Stimulated activated CD8-positive, alpha-beta memory T cell treated with anti-CD3 and anti-CD28 coated beads, Interleukin-15, amount 100 ng/mL, for 48 hours (primary cell): ENCODE measurements around the gene SH2D2A.
A peak's percentile ranks its signal among the peaks of the same experiment; 100 is the strongest.

Experiments used
- DNase-seq, 2 donors: peaks; one replicate each; pipeline ENCODE4 v3.0.0-alpha.2; 2020; ENCODE audit warnings: low read depth in 2 of 2

The SH2D2A gene

DNA sequence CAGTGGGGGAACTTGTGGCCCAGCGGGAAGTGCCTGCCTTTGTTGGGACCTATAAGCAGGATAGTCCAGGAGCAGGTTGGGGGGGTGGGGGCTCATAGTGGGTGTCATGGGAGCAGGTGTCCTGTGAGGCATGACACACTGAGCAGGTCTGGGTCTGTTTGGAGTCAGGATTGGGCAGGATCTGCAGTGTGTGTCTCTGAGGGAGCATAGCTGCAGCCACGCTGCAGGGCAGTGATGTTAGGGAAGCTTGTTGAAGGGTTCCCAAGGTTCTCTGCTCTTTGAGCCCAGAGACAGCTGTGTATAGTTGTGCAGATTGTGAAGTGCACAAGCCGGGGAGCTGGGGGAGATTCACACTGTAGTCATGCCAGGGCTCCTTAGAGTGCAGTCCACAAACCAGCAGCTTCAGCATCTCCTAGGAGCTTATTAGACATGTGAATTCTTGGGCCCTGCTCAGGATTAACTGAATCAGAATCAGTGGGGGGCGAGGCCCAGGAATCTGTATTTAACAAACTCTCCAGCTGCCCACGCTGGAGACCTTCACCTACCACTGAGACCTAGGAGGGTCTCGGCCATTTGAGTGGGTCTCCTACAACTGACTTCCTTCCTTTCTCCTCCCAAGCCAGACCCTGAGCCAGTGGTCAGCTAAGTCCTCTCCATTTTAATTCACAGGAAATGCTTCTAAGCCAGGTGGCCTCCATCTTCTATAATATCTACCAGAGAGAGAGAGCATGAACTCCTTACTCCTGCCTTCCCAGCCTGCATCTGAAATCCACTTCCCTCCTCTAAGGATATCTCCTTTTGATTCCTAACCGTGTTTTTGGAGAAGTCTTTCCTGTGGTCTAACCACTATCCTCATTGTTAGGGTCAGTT is 31.2 kb upstream of the SH2D2A start:
- no peak for DNase-seq

DNA sequence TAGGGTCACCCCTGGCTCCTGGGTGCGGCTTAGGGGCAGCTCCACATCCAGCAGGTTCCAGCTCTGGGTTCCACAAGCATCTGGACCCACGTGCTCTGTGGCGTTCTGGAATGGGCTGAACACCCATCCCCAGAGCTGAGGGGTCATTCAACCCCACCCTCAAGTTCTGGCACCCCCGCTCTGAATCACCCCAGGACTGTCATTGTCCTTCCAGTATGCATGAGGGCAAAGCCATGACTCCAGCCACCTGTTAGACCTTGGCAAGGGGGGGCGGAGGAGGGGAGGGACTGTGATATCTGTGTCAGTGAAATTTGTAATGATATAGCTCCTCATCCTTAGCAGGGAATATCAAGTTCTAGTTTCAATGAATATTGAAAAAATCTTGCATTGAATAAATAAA is 30.0 kb upstream of the SH2D2A start:
- DNase-seq = no peak

DNA sequence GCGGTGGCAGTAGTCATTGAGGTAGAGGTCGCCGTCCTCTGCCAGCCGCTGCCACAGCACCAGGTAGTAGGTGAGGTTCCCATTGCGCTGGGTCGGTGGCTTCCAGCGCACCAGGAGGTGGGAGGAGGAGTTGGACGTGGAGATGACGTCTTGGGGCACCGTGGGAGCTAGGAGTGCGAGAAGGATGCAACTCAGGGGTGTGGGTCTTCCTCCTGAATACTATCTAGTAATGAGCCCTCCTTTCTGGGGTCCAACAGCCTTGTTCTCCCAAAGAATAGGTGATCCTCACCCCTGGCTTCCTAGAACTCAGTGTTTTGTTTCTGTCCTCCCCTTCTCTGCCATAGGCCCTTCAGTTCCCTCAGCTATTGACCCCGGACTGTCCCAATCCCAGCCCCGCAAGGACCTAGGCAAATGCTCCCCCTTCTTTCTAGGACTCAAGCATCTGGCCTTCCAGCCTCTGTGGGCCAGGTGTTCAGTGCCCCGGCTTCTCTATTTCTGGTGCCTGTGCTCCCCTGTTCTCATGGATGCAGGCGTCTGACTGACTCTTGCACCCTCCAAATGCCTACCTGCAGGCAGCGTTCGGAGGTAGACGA is 29.4 kb upstream of the SH2D2A start:
- no peak for DNase-seq

DNA sequence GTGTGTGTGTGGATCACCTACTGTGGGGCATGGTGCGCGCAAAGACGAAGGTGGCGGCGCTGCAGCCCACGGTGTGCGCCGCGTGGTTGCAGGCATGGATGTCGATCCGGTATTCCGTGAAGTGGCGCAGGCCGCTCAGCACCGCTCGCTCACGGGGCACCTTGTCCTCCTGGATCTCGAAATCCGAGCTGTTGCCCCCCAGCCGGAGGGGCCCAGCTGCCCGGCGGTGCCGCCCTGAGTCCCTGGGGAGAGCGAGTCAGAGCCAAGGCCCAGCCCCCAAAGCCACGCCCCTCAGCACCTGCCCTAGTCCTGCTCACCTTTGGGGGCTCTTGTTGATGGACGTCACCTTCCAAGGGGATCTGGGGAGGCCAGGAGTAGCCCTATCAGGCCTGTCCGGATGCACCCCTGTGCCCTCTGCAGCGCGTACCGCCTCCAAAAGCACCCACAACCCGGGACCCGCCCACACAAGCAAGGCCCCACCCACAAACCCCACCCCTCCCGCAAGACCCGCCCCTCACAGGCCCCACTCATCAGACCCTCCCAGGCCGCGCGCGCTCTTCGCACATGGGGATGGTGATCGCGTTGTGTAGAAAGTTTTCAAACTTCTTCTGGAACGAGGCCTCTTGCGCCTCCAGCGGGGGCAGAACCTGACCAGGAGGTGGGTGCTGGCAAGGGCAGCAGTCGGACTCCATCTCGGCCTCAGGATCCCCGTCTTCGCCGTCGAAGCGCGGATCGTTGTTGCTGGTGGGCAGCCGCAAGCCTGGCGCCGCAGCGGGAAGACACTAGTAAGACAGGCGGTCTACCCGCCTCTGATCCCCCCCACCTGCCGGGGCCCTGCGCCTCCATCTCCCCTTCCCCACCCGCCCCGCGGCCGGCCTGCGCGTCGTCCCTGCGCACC is 28.7 kb upstream of the SH2D2A start:
- no peak for DNase-seq

DNA sequence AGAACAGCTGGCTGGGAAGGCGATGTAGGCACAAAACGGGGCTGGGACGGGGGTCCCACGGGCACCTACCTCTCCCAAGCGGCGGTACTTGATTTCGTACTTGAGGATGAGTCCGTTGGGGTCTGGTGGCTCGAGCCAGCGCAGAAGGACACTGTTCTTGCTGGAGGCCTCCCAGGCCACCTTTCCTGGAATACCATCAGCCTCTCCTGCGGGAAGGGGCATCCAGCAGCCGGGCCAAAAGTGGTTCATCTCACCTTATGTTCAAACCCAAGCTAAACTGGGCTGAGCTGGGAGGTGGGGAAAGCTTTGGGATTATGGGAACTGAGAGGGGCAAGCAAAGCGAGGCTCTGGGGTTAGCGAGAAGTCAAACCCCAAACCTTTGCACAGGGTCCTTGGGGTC is 28.0 kb upstream of the SH2D2A start:
- DNase-seq = no peak

DNA sequence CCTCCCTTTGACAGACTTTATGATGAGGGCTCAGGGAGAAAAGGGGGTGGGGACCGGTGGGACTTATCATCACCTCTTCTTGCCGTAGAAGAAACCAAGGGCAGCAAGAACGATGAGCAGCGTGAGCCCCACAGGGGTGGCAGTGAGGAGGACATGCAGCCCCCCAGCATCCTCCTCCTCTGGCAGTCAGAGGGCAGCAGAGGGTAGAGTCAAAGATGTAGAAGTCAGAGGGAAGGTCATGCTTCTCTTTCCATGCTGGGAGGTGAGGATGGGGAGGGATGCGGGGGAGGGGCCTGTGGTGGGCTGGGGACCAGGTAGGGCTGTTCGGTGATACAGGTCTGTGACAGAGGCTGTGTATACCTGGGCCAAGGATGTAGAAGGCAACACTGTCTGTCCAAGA is 27.5 kb upstream of the SH2D2A start:
- no peak for DNase-seq

DNA sequence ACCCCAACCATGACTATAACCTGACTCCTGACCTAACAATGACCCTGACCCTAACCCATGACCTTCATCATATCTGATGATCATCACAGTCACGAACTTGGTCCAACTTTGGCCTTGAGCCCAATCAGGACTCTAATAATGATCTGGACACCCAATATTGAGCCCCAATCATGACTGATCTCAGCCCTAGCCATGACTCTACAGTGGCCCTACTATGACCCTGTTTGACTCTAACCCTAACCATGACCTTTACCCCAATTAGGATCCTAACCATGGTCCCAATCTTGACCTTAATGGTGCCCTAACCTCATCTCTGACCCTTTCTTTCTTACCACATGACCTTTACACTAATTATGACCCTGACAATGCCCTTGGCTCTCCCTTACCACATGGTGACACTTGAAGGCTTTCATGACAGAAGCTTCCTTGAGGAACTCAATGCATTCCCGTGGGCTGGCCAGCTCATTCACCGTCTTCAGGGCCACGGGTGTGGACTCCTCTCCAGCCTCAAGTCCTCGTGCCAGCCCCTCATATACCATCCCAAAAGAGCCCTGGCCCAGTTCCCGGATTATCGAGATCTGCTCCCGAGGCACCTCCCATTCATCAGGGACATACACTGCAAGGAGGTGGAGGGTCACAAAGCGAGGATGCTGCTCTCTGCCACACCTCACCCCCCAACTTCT is 26.1 kb upstream of the SH2D2A start:
- DNase-seq = no peak

DNA sequence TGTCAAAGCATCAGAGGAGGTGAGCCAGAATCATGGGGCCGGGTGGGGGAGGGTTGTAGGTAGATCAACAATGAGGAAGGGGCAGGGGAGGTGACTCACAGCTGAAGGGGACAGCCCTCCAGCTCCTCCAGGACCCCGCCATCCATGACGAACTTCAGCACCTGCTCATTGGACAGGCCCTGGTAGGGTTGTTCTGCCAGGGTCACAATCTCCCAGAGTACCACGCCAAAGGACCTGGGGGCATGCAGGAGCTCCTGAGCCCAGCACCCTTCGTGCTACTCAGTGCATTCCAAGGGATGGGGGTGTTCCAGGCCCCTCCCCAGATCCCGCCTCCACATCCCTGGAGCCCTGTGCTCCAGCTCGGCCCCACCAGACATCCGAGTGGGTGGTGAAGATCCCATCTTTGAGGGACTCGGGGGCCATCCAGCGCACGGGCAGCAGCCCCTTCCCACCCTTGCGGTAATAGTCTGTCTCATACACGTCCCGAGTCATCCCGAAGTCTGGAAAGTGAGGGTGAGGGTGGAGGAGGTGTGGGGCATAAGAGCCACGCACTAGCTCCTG is 24.7 kb upstream of the SH2D2A start:
- no peak for DNase-seq

DNA sequence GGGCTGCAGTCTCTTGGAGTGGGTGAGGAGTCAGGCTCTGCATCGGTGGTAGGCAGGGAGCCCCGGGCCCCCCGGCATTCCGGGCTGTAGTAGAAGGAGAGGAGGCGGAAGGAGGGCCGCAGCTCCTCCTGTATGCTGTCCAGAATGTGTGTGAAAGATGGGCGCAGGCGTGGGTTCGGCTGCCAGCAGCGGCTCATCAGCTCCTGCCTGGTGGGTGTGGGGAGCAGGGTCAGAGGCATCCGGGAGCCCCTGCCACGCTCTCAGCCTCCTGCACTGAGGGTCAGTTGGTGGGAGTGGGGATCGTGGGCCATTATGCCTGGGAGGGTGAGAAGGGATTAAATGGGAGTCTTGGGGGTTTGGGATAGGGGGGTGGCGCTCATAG is 24.2 kb upstream of the SH2D2A start:
- no peak for DNase-seq

DNA sequence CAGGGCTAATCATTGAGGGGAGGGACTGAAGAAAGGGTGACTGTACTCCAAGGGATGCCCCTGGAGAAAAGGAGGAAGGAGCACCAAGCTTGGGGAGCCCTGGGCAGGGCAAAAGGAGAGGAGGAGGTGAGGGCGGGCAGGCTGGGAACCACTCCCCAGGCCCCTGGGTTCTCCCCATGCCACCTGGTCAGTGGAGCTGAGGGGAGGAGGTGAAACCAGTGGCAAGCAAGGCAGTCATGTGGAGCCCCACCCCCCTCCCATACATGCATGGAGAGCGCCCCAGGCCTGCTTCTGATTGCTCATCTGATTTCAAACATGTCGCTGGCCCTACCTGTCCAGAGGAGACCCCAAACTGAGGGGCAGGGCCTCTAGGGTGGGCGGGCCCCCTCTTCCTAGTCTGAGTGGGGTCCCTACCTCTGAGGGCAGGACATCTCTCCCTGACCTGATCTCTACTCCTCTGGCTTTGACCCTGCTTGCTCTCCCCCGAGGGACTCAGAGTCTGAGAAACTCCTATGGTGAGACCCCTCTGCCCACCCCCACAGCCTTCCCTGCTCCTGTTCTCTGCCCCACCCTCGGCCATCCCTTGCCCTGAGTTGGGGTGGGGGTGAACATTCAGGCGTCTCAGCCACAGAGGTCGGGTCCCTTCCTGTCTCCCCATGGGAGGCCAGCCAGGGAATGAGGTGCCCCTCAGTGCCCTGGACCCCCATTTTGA is 23.7 kb upstream of the SH2D2A start:
- no peak for DNase-seq

DNA sequence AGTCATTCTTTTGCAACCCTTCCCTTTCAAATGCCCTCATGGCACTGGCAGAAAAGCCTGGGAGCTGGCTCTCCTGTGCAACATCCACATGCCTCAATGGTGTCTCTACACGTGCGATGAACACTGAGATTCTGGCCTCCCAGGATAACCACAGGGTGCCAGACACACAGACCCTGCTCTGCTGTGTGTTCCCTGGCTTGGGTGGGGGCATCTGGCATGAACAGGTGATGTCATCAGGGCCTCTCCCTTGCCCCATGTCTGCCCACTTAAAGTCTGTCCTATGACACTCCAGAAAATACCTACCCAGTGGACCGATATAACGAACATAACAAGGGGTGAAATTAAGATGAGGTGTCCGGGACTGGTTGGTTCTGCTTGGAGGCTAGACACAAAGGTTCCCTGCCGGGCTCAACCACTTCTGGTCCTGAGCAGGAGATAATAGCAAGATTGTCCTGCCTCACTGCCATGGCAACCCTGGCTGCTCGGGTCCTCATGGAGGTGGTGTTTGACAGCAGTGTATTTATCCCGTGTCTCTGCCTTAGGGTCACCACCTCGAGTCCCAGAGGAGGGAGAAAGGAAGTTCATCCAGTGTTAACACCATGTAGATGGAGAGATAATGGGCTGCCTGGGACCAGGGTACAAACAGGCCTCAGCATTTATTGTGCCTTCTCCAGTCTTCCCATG is 22.9 kb upstream of the SH2D2A start:
- DNase-seq = no peak

DNA sequence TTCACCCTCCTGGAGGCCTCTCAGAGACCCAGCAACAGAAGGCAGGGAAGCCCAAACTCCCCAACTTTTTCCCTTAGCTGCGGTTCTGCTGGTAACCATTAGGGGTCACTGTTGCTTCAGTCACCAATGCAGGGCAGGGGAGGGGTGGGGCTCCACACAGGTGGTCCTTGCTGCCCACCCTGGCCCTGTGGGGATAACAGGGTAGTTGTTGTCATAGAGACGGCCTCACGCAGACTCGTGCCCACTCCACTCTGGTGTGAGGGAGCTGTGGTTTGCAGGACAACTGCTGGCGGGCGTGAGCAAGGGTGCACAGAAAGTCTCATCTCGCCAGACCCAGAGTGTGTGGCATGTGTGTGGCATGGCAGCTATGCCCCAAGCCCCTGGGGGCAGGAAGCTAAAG is 22.3 kb upstream of the SH2D2A start:
- no peak for DNase-seq

DNA sequence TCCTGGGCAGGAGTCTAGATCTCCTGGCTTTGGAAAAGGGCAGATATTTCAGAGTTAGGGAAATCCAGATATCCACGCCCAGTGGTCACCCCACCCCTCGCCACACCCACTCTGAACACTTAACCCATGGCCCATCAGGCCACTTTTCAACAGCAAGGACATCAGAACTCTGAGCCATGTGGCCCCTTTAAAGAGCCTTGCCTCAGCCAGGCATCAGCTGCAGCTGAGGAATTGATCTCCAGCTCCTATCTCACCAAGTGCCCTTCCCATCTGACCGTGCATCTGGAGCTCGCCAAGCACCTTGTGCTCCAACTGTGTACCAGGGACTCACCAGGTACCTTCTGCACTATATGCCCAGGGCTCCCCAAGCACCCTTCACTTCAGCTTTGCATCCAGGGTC is 20.2 kb upstream of the SH2D2A start:
- no peak for DNase-seq

DNA sequence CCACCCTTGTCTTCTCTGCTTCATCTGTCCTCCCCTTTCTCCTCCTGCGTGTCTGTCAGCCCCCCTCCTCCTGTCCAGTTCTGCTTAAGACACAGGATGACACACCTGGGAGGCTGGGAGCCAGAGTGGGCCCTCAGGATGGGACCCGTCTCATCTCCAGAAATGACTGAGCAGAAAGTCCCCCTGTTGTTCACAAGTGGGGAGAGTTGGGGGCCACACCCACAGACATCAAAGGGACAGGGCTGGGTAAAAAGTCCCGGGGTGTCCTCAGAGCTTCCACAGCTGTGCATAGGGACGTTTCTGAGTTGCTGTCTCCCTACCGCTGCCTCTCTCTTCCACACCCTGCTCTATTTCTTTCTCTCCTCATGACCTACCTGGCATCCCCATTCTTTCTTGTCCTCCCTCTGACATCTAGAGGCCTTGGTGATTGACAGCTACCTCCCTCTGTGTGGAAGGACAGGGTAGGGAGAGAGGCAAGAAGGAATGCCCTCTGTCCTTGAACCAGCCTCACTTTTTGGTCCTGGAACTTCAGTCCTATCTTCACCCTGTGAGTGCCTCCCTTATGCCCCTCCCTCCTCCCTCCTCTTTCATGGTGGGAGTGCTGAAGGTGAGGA is 19.5 kb upstream of the SH2D2A start:
- DNase-seq = peak; percentile 62 to 70

DNA sequence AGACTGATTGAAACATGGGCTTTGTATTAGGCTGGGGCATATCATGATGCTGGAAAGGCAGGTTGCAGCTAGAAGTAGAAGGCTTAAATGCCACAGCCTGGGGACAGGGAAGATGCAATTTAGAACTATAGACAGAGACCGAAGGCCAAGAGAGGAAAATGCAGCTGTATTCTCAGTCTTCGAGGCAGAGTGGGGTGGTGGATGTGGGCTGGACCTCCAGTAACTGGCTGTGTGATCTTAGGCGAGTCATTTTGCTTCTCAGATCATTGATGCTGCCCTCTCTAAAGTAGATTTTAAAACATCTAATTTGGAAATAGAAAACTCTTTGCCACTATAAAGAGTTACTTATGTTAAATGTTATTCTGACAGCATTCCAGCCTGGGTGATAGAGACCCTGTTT is 17.7 kb upstream of the SH2D2A start:
- no peak for DNase-seq

DNA sequence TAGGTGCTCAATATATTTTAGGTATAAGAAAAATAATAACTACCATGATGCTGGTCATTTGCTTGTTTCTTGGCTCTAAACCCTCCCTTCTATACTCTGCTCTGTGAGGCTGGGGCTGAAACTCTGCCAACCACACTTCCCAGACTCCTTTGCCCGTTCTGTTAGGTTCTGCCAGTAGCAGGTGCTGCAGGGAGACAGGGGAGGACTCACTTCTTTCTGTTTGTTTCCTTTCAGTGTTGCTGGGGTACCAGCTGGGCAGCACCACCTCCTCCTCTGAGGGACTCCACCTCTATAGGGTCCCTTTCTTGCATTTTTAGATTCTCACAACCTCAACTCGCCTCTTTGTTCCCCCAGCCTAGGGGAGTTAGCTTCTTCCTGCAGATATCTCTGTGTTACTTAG is 17.0 kb upstream of the SH2D2A start:
- DNase-seq = no peak

DNA sequence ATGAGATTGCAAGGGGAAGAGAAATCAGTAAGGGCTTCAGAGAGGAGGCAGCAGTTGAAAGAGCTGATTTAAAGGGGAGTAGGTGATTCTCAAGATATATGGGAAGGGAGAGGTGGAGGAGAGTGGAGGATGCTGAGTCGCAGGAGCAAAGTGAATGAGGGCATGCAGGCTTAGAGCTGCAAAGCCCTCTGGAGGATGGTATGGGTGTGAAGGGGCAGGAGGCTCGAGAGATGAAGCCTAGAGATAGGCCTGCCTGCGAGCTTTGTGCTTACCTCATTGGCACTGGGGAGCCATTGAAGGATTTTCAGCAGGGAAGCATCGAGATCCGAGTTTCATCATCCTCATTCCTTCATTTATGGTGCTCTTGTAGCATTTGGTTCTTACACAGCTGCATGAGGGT is 15.8 kb upstream of the SH2D2A start:
- DNase-seq = no peak

DNA sequence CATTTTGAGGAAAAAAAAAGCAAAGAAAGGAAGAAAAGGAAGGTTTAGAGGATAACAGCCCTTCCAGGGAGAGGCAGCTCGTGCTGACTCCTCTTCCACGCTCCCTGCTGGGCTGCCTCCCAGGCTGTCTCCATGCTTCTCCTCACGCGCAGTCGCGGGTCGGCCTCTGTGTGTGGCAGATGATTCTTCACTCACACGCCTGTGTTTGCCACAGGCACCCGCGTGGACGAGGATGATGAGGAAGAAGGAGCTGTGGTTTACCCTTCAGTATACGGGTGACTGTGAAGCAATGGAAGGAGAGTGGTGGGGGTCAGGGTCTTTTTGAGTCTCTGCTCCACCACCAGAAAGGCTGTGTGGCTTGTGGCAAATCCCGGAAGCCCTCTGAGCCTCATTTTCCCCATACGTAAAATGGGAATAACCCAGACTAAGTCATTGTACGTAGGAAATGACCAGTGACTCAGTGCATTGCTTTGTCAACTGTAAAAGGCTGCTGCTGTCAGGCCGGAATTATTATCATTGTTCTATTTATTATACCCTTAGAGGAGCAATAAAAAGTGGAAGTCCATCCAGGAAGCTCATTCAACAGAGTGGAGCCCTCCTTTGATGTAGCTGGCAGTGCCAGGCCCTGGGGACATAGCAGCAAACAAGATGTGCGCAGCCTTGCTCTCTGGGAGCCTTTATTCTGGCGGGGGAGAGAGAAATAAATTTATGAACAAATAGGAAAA is 11.9 kb upstream of the SH2D2A start:
- no peak for DNase-seq

DNA sequence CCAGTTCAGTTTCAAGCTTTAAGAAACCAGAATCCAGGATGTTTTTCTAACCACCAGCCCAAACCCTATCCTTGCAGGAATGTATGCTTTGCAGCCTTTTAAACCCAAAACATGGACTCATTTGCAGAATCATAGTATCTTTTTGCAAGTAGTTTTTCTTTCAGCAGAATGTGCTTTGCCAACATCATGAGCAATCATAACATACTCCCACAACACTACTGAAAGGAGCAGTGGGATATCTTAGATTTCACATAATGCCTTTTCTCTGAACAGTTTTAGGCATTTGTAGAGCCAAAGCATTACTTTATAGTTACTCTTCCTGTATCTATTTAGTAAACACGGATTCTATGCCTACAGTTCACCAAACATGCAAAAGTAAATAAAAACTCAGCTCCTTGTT is 10.0 kb upstream of the SH2D2A start:
- DNase-seq = no peak
